Psoas muscle (tissue), 8 donors: ENCODE data around the gene CPXM2. TPM values are rescaled to one million over a fixed set of nuclear protein-coding genes. Genes with fewer than 3 reads are reported as not detected.

Source experiments
- ATAC-seq, 4 donors: fragments of 200-7000 bp; cut with Tn5 transposase; one replicate each; pipeline ENCODE4 v1.9.1; 2020; ENCODE audit warnings: moderate library complexity in 3 of 4, mild to moderate bottlenecking in 2 of 4
- DNase-seq, 2 donors: peaks; one replicate each; pipeline ENCODE4 v3.0.0-alpha.2; 2020
- H3K27ac ChIP-seq: fragments of 200-600 bp; one replicate; pipeline ENCODE4 v1.8.0; 2022
- H3K27me3 ChIP-seq, 3 donors: fragments of 200-600 bp in 1 of 3; one replicate each; pipeline versions ENCODE4 v1.6.1 to v1.8.0; 2013 to 2022; ENCODE audit warnings: low read length in 2 of 3, mild to moderate bottlenecking in 2 of 3, moderate library complexity in 1 of 3; ENCODE audit not compliant: insufficient read depth in 3 of 3
- H3K36me3 ChIP-seq, 2 donors: fragments of 200-600 bp in 1 of 2; one replicate each; pipeline versions ENCODE4 v1.6.1 to v1.8.0; 2013 to 2022; ENCODE audit warnings: low read depth in 1 of 2, mild to moderate bottlenecking in 1 of 2, moderate library complexity in 1 of 2; ENCODE audit not compliant: insufficient read depth in 1 of 2
- H3K4me1 ChIP-seq: fragments of 200-600 bp; one replicate; pipeline ENCODE4 v1.8.0; 2022
- H3K4me3 ChIP-seq: fragments of 200-600 bp; one replicate; pipeline ENCODE4 v1.8.0; 2022; ENCODE audit warnings: mild to moderate bottlenecking
- H3K9me3 ChIP-seq: fragments of 200-600 bp; one replicate; pipeline ENCODE4 v1.8.0; 2022
- WGBS, 3 donors: extraction: QIAGEN DNeasy Blood & Tissue Kit; methylation state at CpG; one replicate each; pipeline versions ENCODE4 v1.1.6 to v1.1.7; 2013; 5-methylcytosine and 5-hydroxymethylcytosine counted together
- intact Hi-C, 2 donors: fragments of 100-400 bp; cut with DNase I; formaldehyde crosslinking; loops; one replicate each; pipeline versions ENCODE4 v1.11.0 to v1.14.2; 2022
- polyA plus RNA-seq, 3 donors: library from polyadenylated mRNA; stranded (reverse); fragments of 200-250 nt; gene quantifications; one replicate each; pipeline ENCODE4 v1.2.3, GENCODE V29; 2013
- total RNA-seq, 4 donors: library from RNA; stranded (reverse); fragmentation: NEBNext Ultra II Directional in 2 of 4; extraction: Animal tissue kit (Norgen Biotek cat#: 25700) in 2 of 4; gene quantifications; one replicate each; pipeline versions ENCODE4 v1.2.1 to v1.2.4, GENCODE V29; 2021 to 2023
- TF ChIP-seq, protein P1 (sequence below): fragments of 200-600 bp; IDR thresholded peaks from one replicate; pipeline ENCODE4 v1.8.0; 2022; ENCODE audit warnings: antibody characterized with exemption
- donor health status: healthy with polysubstance abuse.
- donor health status: DM: no; HTN: no; CAD: no; lungs with moderate emphysema.
- donor health status: Bipolar disorder and iron deficiency.
- donor health status: healthy.
- donor health status: DM: yes; HTN: yes; CAD: no.
- donor health status: DM: no; HTN: no; CAD: no.
- donor health status: DM: no; HTN: no; CAD: no.
- donor health status: DM: yes; HTN: yes; CAD: no.

The CPXM2 gene
- total and polyA plus RNA-seq, 7 donors: 0.78 to 5.2 (median 1.4) TPM

DNA sequence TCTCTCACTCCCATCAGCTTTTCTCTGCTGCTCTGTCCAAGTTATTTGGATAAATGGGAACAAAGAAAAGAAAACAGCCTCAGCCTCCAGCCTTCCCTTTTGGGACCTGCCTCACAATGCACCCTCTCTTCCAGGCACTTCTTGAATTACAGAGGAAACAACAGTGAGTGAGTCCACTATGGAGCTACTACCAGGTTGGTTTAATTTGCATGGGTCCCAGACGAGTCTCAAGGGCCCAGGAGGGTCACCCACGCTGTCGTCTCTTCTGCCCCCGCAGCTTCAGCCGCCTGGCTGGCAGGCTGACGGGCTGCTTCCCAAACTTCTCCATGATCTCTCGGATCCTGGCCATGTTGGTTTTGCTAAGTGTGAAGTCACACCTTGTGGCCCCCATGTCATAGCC, 145.1 kb downstream of the CPXM2 start:
- 44 to 48% (median 45%) methylated on average over 7 of the region's 7 CpGs for WGBS, 3 donors
- H3K27me3 ChIP-seq: peaks cover 0 to 4% (median 0%) of the 10 kb centered on the region in 3 donors
- DNase-seq: no peak
- TF ChIP-seq, protein P1, sequence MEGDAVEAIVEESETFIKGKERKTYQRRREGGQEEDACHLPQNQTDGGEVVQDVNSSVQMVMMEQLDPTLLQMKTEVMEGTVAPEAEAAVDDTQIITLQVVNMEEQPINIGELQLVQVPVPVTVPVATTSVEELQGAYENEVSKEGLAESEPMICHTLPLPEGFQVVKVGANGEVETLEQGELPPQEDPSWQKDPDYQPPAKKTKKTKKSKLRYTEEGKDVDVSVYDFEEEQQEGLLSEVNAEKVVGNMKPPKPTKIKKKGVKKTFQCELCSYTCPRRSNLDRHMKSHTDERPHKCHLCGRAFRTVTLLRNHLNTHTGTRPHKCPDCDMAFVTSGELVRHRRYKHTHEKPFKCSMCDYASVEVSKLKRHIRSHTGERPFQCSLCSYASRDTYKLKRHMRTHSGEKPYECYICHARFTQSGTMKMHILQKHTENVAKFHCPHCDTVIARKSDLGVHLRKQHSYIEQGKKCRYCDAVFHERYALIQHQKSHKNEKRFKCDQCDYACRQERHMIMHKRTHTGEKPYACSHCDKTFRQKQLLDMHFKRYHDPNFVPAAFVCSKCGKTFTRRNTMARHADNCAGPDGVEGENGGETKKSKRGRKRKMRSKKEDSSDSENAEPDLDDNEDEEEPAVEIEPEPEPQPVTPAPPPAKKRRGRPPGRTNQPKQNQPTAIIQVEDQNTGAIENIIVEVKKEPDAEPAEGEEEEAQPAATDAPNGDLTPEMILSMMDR: no peak
- H3K36me3 ChIP-seq: no peaks in the 10 kb centered on the region
- no peak for ATAC-seq
- no peaks in the 10 kb centered on the region for H3K4me1 ChIP-seq
- no peak overlapping the region for H3K27ac ChIP-seq
- H3K4me3 ChIP-seq: no peak overlapping the region
- intact Hi-C loops: no loop called here
- no peaks in the 10 kb centered on the region for H3K9me3 ChIP-seq

DNA sequence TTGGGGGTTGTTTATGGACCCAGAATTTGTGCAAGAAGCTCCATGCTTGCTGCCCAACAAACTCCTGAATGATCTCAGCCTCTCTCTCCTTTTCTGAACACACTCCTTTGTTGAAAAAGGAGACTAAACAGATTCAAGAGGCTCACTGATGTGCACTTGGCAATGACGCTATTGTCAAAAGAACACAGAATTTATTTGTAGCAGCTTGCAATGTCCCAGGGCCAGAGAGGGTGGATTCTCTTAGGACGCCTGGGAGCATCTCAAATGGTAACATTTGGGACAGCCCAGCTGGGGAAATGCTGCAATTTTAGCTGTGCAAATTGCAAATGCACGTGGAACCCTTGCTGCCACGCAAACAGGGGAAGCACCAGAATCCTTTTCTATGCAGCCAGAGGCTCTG, 145.5 kb downstream of the CPXM2 start:
- Histone ChIP-seq H3K36me3 (no peaks in the 10 kb centered on the region), H3K4me3 (no peak overlapping the region), H3K27ac (no peak overlapping the region), H3K27me3 (peaks cover 0 to 4% (median 0%) of the 10 kb centered on the region in 3 donors), H3K9me3 (no peaks in the 10 kb centered on the region), H3K4me1 (no peaks in the 10 kb centered on the region)
- DNase-seq (no peak), ATAC-seq (no peak)
- WGBS, 3 donors: 14 to 25% (median 17%) methylated on average over 4 of the region's 4 CpGs
- intact Hi-C loops: no loop called here
- TF ChIP-seq, protein P1: no peak

DNA sequence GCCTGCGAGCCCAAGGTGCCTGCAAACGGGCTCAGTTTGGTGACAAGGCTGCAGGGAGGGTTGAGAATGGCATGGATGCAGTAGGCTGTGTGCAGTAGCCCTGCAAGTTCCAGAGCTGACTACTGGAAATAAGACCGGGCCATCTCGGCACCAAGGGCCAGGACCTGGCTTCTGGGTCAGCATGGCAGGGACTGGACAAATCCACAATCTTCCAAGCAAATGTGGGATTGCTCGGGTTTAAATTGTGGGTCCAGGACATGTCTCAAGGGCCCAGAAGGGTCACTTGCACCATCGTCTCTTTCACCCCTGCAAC, 147.4 kb downstream of the CPXM2 start:
- intact Hi-C loops: no loop called here
- no peak for DNase-seq
- Histone ChIP-seq H3K27ac (no peak overlapping the region), H3K4me1 (no peaks in the 10 kb centered on the region), H3K36me3 (no peaks in the 10 kb centered on the region), H3K27me3 (peaks cover 0 to 4% (median 0%) of the 10 kb centered on the region in 3 donors), H3K4me3 (no peak overlapping the region), H3K9me3 (no peaks in the 10 kb centered on the region)
- TF ChIP-seq, protein P1: no peak
- WGBS, 3 donors: 58 to 74% (median 63%) methylated on average over 6 of the region's 6 CpGs
- ATAC-seq: no peak

DNA sequence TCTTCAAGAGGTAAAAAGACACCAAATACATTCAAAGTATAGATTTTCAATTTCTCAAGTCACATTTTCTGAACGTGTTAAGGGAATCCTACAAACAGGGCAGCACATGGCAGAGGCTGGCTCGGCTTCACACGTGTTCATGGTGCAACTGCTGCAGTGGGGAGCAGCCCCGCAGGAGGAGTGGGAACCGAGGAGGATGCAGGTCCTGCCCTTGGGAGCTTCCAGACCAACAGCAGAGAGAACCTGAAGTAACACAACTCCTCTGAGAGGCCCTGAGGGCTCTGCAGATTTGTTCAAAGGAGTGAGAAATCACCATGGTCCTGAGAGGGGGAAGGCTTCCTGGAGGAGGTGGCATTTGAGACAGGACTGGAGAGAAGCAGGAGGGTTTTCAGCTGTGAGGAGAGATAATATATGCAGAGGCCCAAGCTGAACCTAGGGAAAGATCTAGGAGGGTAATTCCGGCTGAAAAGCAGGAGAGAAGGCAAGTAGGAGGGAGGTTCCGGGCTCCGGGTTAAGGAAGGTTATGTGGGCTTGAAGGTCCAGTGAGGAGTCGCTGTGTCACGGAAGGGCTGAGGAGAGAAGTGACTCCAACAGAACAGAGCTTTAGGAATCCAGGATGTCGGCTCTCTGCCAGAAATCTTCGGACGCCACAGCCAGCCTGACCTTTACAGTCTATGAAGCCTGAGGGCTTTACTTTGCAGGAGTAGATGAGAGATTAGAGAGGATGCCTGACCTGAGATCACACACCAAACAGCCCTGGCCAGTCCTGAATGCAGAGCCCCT, 148.0 kb downstream of the CPXM2 start:
- intact Hi-C loops: no loop called here
- Histone ChIP-seq H3K4me1 (no peaks in the 10 kb centered on the region), H3K27ac (no peak overlapping the region), H3K36me3 (no peaks in the 10 kb centered on the region), H3K27me3 (peaks cover 0 to 9% (median 0%) of the 10 kb centered on the region in 3 donors), H3K9me3 (no peaks in the 10 kb centered on the region), H3K4me3 (no peak overlapping the region)
- DNase-seq (no peak), ATAC-seq (peak in 3 of 4 donors; percentile 55 to 58 (median 58))
- TF ChIP-seq, protein P1: no peak
- 49 to 50% (median 49%) methylated on average over 13 of the region's 13 CpGs for WGBS, 3 donors
